GM19452 (cell line): ENCODE results near the gene LSM14B.

Source experiments
- ATAC-seq: cut with Tn5 transposase; IDR thresholded peaks from one replicate; pipeline ENCODE4 v1.9.1; 2021; ENCODE audit not compliant: unreplicated experiment

The LSM14B gene

DNA sequence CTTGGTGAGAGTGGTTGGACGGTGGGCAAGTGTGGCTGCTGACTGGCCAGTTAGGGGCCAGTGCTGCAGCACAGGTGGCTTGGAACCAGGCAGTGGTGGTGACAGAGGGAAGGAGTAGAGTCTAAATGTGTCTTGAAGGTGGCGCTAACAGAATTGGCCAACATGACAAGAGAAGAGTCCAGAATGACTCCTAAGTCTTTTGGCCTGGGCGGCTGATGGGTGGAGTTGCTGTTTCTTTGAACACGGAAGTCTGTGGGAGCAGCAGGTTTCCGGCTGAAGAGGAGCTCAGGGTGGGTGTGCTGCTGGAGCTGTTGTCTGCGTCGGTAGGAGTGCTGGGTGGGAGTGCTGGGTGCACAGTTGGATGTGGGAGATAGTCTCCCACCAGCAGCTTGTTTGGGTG is 10.1 kb downstream of the LSM14B start:
- no peak for ATAC-seq

DNA sequence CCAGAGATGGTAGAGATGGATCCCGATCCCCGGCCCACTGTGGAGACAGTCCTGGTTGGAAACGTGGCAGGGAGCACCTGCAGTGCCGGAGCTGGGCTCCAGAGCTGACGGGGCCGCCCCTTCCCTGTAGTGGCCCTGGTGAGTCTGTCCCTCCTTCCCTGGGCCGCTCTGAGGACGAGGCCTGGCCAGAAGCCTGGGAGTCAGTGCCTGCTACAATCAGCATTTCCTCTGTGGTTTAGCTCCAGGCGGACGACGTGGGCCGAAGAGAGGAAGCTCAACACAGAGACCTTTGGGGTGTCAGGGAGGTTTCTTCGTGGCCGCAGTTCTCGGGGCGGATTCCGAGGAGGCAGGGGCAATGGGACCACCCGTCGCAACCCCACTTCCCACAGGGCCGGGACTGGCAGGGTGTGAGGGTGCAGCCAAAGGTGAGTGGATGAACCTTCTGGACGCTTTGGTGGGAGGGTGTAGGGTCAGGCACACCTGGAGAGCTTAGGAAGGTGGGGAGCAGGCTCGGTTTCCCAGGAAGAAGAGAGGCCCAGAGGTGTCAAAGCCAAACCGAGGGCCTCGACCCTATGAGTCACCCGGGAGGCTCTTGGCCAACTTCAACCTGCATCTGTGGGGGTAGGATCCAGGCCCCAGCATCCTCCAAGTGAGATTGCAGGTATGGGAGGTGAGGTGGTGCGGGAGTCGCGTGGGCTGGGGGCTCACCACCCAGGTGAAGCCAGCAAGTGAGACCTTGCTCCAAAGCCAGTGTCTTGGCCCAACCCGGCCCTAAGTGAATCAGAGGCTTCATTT is 11.0 kb downstream of the LSM14B start:
- no peak for ATAC-seq

DNA sequence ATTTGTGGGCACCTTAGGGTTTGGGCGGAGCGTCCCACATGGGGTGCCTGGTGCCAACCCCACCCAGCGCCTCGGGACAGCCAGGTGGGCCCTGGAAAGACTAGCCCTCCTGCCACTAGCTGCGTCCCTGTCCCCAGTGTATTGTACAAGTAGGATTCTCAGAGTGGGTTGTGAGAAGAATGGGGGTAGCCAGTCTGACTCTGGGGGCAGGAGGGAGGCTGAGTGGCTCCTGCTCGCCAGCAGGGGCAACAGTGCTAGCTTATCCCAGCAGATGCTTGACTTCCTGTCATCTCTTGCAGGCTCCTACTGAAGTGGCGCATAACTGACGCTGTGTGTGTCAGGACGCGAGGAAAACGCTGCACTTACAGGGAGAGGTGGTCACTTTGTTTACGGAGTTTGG is 11.6 kb downstream of the LSM14B start:
- no peak for ATAC-seq

DNA sequence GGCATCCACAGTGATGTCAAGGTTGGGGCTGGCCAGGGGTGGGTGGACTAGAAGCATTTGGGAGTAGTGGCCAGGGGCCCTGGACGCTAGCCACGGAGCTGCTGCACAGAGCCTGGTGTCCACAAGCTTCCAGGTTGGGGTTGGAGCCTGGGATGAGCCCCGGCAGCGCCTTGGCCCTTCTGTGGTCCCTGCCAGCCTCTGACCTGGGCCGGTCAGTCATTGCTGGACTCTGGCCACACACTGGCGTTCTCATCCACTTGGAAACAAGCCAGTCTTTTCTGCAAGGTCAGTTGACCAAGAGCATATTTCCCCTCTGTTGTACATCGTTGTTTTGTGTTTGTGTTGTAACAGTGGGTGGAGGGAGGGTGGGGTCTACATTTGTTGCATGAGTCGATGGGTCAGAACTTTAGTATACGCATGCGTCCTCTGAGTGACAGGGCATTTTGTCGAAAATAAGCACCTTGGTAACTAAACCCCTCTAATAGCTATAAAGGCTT is 12.5 kb downstream of the LSM14B start:
- no peak for ATAC-seq

DNA sequence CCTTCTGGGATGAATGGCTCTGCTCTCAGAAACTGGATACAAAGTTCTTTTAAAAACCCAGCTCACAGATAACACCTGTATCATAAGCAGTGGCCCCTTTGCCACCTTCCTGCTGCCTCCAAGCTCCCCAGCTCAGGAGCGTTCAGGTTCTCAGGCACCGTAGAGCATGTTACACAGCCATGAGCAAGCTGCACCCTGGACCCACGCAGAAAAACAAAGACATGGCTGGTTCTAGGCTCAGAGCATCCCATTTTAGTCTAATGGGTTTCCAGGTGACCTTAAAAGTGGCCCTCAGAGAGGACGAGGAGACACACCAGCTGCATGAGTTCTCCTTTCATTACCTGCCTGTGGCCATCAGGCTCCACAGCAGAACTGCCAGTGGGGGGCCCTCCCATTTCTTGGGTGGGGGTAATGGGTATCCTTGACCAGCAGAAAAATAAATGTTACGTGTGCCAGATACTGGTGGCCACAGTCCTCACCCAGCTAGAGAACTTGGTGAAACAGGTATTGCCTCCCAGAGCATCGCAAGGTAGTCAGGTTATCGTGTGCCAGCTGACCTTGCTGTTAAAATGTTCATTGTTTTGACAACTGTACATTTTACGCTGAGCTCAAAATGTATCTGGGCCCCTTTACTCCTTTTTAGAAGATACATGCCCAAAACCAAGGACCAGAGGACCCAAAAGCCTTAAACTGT is 13.4 kb downstream of the LSM14B start:
- ATAC-seq, result no peak

DNA sequence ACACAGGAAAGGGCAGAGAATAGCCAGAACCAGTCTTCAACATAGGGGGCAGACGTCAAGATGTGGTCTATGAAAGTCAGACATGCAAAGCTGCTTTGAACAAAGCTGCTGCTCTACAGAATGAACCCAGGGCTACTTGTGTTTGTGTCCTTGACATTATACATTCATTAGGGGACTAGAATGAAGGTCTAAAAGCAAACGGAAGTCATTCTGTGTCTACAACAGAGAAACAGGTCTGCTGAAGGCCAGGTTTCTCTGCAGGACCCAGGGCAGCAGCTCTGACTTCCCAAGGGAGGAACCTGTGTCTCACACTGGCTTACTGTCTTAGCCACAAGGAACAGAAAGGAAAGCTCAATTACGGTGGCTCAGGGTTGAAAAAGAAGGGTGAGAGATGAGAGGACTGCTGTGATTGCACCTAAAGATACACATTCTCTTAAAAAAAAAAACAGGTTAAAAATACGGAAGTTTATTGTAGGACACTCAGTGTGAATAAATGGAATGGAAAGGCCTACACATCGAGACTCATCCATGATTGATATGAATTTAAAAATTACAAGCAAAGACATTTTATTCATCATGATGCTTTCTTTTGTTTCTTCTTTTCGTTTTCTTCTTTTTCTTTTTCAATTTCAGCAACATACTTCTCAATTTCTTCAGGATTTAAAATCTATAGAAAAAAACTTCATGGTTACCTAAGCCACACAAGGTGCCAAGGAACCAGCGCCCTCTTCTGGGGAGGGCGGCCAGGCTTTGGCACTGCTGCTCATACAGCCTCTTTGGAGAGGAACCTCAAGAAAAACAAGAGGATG is 14.2 kb downstream of the LSM14B start:
- no peak for ATAC-seq

DNA sequence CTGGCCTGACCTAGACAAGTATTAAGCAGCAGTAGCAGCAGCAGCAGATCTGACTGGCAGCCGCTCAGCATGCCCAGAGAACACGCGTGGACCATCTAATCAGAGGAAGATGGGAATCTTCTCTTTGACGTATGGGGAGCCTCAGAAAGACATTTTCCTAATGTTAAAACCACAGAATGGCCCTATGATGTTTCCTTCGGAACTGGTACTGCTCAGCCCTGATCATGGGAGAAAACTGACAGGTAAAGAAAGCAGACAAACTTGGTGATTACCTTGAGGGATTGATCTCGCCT is 14.8 kb downstream of the LSM14B start:
- ATAC-seq, result no peak

DNA sequence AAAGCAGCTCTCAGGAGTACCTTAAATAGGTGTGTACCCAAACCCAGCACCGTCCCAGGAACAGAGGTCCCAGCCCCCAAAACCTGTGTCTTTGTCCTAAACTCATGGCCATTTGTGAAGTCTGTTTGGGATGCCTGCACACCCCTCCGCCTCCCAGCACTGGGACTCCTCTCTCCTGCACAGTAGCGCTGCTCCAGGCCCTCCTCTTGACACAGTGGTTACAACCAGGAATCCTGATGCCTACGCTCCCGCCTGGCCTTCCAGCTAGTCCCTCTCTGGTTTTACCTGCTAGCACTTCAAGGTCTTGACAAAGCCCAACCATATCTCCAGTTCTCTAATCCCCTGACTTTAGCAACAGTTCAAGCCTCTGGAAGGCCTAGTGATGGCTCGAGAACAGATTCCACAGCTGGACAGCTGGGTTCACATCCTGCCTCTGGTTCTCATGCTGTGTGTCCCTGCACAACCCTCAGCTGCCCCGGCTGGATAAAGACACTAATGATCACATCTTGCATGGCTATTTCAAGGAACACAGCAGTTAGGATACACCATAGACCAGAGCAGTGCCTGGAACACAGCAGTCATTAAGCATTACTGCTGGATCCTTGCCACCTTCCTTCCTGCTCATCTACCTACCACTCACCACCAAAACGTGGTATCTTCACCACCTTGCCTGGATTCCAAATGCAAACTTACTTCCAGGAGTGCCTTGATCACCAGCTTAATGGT is 15.4 kb downstream of the LSM14B start:
- ATAC-seq, result no peak

DNA sequence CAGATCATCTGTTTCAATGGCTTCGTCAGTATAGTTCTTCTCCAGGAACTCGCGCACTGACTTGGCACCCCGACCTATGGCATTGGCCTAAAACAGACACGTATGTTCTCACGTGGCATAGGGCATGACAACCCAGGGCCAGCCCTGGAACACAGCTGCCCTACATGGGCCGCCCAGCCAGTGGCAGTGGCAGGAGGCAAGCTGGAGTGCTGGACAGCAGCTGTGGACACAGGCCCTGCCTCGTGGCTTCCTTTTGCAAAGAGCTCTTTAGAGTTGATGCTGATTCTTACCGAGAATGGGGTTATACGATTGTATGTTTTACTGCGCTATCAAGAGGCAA is 15.9 kb downstream of the LSM14B start:
- no peak for ATAC-seq

DNA sequence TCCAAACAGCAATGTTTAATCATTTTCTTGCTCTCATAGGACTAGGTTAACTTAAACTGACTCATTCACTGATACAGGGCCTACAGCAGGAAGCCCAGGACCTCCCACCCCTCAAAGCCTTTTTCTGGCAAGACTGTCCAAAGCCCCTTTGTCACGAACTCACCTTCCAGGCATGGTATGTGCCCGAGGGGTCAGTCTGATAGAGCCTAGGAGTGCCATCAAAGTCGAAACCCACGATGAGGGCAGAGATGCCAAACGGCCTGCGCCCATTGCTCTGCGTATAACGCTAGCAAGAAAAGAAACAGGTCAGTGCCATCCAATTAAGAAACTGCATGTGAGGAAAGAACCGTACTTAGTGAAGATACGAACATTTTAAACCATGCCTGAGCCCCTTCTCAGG is 16.6 kb downstream of the LSM14B start:
- no peak for ATAC-seq

DNA sequence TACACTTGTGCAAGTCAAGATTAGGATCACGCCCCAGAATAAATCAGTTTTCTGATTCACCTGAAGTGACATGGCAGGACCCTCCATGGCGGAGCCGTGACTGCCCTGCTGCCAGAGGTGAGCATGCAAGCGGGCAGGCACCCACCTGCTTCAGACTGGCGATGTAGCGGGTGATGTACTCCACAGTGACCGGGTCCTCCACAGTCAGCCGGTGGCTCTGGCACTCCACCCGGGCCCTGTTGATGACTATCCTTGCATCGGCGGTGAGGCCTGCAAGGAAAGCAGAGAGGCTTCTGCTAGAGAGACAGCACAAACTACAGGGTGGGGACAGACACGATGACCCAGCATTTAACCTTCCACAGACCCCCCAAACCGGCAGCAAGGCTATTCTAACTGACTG is 17.4 kb downstream of the LSM14B start:
- ATAC-seq, result no peak

DNA sequence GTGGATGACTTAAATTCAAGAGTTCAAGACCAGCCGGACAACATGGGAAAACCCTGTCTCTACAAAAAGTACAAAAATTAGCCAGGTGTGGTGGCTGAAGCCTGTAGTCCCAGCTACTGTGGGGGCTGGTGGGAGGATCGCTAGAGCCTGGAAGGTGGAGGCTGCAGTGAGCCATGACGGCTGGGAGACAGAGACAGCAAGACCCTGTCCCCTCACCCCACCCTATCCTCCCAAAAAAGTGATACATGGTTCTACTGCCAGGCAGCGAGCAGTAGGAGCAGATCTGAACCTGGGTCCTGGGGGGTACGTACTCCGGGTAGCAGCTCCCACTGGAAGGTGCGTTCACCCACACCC is 18.7 kb downstream of the LSM14B start:
- ATAC-seq, result no peak

DNA sequence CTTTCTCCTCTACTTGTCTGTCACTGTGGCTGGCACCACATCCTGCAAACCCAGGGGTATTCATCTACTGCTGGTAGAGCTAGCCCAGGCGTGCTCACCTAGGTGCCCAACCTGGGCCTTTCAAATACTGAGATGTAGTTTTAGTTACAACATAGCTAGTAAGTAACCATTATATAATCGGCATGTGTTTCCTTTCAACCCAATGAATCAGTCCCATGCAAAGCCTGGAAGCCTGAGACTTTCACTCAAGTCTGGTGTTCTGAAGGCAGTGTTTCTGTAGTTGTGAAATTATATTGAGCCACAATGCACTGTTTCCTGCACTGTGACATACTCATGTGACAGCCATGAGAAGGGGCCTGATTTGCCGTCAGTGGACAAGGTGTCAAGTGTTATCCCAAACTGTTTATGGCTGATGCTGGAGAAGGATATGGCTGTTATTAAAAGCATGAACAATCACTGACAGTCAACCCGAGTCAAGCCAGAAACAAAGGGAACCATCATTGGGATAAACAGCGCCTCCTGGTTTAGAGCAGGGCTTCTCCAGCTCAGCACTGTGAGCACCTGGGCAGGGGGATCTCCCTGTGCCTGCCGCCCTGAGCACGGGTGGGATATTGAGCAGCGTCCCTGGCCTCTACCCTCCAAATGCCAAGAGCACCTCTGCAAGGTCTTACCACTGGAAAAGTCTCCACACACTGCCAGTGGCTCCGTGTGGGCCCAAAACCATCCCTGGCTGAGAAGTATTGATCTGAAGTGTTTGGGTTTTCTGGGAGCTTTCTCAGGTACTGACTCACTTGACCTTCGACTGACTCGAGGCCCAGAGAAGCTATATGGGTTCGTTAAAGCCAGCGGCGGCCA is 19.3 kb downstream of the LSM14B start:
- no peak for ATAC-seq

DNA sequence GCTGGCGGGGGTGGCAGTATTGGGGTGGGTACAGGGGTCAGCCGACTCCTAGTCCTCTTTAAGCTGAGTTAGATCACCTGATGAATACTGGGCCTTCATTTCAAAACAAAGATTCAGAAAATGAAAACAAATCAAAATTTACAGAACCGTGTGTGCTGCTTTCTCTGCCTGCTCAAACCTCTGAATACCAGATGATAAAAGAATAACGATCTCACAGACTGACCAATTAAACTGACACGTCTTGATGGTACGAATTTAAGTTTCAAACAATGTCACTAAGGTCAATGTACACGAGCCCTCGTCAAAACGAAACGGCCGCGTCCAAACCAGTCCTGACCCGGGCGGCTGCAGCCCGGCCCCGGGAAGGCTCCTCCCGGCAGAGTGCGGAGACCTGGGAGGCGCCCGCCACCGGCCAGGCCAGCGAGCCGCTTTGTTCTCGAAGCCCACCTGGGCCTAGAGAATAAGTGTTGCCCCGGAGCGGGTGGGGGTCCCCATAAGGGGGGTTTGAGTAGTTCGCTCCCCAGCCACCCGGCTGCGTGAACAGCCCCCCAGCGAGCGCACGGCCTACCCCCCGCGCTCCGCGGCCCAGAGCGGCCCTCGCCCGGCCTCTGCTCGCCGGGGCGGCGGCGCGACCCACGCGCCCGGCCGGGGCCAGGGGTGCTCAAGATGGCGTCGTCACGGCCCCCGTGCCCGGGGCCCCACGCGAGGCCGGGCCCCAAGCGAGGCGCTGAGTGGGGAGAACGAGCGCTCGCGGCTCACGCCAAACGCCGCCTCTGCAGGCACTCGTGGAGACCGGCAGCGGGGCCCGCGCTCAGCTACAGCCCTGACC is 20.2 kb downstream of the LSM14B start:
- ATAC-seq, result peak; percentile 27

DNA sequence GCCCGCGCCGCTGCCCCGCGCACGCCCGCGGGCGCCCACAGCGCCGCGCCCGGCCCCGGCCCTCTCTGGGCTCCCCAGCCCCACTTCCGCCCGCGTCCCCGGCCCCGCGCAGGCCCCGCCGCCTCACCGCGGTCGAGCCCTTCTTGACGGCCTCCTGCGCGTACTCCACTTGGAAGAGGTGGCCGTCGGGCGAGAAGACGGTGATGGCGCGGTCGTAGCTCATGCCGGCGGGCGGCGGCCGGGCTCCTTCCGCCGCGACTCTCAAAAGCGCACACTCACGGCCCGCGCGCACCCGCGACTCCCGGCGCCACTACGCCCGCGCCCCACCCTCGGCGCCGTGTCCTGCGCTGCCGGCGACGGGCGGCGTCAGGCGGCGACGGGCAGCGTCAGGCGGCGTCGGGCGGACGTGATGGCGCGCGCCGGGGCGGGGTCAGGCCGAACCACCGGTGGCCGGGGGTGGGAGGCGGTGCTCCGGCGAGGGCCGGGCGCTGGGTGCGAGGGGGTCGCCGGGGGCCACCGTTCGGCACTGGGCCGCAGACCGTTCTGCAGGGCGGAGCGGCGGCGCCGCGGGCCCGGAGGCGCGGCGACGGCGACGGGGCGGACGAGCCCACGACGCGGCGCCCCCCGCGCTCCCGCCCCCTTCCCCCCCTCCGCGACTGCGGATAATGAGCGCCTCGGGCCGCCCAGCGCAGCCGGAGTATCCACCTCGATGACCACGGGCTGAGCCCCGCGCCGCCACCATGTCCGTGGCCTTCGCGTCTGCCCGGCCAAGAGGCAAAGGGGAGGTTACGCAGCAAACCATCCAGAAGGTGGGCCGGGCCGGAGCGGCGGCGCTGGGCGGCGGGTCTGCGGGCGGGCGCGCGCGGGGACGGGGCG is 21.0 kb downstream of the LSM14B start, which contains the start of the genes PSMA7 and SS18L1:
Gene PSMA7, minus strand, starts transcription at position 314 of the 876 bp plus-strand sequence. Its CDS starts 91 bp downstream, at position 223.
Gene SS18L1, plus strand, starts transcription at position 689 of the 876 bp plus-strand sequence. Its CDS starts 52 bp downstream, at position 741.
- ATAC-seq, result peak; percentile 85

DNA sequence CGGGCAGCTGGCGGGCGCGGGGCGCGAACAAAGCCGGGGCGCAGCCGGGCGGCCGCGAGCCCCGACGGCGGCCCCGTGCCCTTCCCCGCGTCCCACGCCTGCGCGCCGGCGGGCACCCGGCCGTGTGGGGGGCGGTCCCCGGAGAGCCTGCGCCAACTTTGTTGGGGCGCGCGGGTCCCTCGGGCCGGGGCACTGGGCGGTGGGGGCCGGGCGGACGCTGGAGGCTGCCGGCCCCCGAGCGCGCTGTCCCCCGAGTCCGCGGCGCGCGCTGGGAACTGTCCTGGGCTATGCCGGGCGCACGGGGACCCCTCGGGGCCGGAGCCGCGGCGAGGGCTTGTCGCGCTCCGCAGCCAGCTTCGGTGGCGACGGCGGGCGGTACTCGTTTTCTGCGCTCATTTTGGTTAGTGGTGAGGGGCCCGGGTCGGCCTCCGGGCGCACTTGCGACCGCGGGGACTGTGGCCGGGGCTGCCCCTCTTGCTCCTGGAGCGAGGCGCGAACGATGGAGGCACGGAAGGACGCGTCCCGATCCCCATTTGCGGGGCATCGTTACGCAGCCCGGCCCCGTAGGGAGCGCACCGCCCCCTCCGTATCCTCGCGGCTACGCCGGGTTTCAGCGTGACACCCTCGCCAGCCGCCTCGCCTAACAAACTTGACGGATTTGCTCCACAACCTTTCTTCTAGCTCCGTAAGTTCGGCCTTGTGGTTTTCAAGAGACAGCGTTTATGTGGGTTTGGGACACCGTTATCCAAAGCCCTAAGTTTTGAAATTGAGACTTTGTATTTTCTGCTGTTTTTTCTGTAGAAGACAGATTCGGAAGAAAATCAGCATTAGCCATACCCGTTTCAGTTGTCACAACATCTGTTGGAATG is 21.9 kb downstream of the LSM14B start:
- peak; percentile 13 for ATAC-seq

DNA sequence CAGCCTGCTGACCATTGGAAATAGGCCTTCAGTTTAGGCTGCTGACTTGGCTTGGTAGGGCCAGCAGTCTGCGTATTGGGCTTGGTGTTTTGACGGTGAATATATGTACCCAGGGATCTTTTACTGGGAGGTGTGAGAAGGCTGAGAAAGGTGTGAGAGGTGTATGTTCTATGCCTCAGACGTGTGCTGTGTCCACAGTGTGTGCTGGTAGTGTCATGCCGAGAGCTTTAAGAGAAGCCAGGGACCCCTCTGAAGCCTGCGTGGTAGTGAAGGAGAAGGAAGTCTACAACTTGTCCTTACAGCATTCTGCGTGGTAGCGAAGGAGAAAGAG is 23.4 kb downstream of the LSM14B start:
- ATAC-seq, result no peak
